ENCODE results near the gene PXYLP1. TPM values are rescaled to one million over a fixed set of nuclear protein-coding genes. Genes with fewer than 3 reads are reported as not detected.

Gene PXYLP1
- total and polyA plus RNA-seq, 2 of the 8 experiments (the other 6 are each of a cell fraction or from before 2014, with no cell fraction given) = 19.4 to 20.6 TPM

GRCh38 chr3:141203866-141204265, 27.8 kb upstream of the PXYLP1 start:
- H2BK15ac ChIP-seq (ENCODE audit: low read length) = no peak overlapping the region
- H3K23me2 ChIP-seq (ENCODE audit: low read depth, low read length) = peaks cover 2% of the 10 kb centered on the region; the same call in 1 of the 2 replicates
- H3K27me3 ChIP-seq (replicated peaks in 1 of 4; ENCODE audit: control insufficient read depth in 3 of 4, extremely low read depth in 1 of 4, insufficient read depth in 3 of 4, low read length in 3 of 4) = no peaks in the 10 kb centered on the region
- H3K4ac ChIP-seq (replicated peaks; ENCODE audit: insufficient read length, low read depth, low read length) = no peak overlapping the region
- no peak overlapping the region for H2BK120ac ChIP-seq (replicated peaks; ENCODE audit: low read depth, low read length)
- 82% methylated on average over 4 of the region's 4 CpGs; no CpG with 5 or more reads in 1 of the 2 experiments for WGBS, 2 experiments (ENCODE audit: extremely low coverage in 1 of 2, insufficient coverage in 1 of 2, insufficient read length in 1 of 2, insufficient replicate concordance in 2 of 2, low coverage in 1 of 2, low lambda C conversion rate in 2 of 2, missing lambda C conversion rate in 1 of 2)
- peak overlapping the region in 1 of 2 experiments; percentile 11; a peak in 1 of 4 replicates for H3K4me2 ChIP-seq (ENCODE audit: insufficient read depth in 1 of 2, low read depth in 2 of 2, low read length in 2 of 2)
- H3K56ac ChIP-seq (replicated peaks; ENCODE audit: insufficient read length, low read depth, low read length) = no peak overlapping the region
- no peak overlapping the region for H4K91ac ChIP-seq (replicated peaks; ENCODE audit: insufficient read length, low read length)
- no peak overlapping the region for H4K5ac ChIP-seq (ENCODE audit: insufficient read length, low read depth, low read length)
- ChIA-PET POLR2A (ENCODE audit: partially characterized antibody) (no interaction called here), CTCF (ENCODE audit: partially characterized antibody) (interaction anchor here (1.1 to 3.5 kb wide), 2 partner anchors 10 to 34 kb away, joined by 3 to 11 read pairs; no protein-coding TSS in a partner anchor)
- no peak overlapping the region for H4K8ac ChIP-seq (ENCODE audit: extremely low read depth, insufficient read depth, low read length)
- H3K9ac ChIP-seq (replicated peaks in 1 of 4; ENCODE audit: extremely low read depth in 1 of 4, low read depth in 3 of 4, low read length in 3 of 4) = no peak overlapping the region
- H3K23ac ChIP-seq (ENCODE audit: insufficient read length) = no peak overlapping the region
- no peaks in the 10 kb centered on the region for H3K79me2 ChIP-seq (ENCODE audit: control insufficient read depth in 1 of 2, insufficient read depth in 2 of 2, low read length in 2 of 2)
- H3K36me3 ChIP-seq (ENCODE audit: control insufficient read depth in 2 of 4, insufficient read depth in 4 of 4, low read length in 3 of 4) = no peaks in the 10 kb centered on the region
- no peak overlapping the region for H3K18ac ChIP-seq (ENCODE audit: extremely low read depth, low read length)
- H3K14ac ChIP-seq (ENCODE audit: insufficient read length) = no peak overlapping the region
- H2BK5ac ChIP-seq (ENCODE audit: low read depth, low read length) = no peak overlapping the region
- no peak overlapping the region for H2AFZ ChIP-seq (ENCODE audit: low read length)
- no peak overlapping the region for H2BK12ac ChIP-seq (ENCODE audit: low read depth, low read length)
- FAIRE-seq = no peak
- H4K20me1 ChIP-seq (replicated peaks in 1 of 2; ENCODE audit: control insufficient read depth in 1 of 2, insufficient read depth in 2 of 2, low read length in 2 of 2) = no peaks in the 10 kb centered on the region
- no peak overlapping the region for H3K4me3 ChIP-seq (ENCODE audit: extremely low read depth in 1 of 4, insufficient read depth in 2 of 4, low read depth in 3 of 4, low read length in 4 of 4)
- no peak for DNase-seq (ENCODE audit: low read depth in 1 of 2, low spot score in 2 of 2)
- no peaks in the 10 kb centered on the region for H3K79me1 ChIP-seq (ENCODE audit: low read depth, low read length)
- H3K4me1 ChIP-seq (replicated peaks in 1 of 4; ENCODE audit: control insufficient read depth in 3 of 4, insufficient read depth in 4 of 4, low read length in 3 of 4) = no peaks in the 10 kb centered on the region; a peak in 2 of 7 replicates
- no peak overlapping the region for H2BK20ac ChIP-seq (ENCODE audit: low read length)
- H3K27ac ChIP-seq (ENCODE audit: low read depth, low read length) = no peak overlapping the region
- H2AK5ac ChIP-seq (ENCODE audit: low read depth, low read length) = no peak overlapping the region
- no peaks in the 10 kb centered on the region for H3K9me3 ChIP-seq (ENCODE audit: insufficient read depth in 2 of 2, low read depth in 1 of 2, low read length in 1 of 2)
- TF ChIP-seq JUND (IDR thresholded peaks at IDR 0.05; ENCODE audit: low read length) (no peak), HDAC6 (IDR thresholded peaks at IDR 0.05; ENCODE audit: low read depth, low read length) (no peak), RBBP5 (IDR thresholded peaks at IDR 0.05; ENCODE audit: borderline replicate concordance, low read depth, low read length) (no peak), CBX8 (IDR thresholded peaks at IDR 0.05; ENCODE audit: borderline replicate concordance, low read depth, low read length) (no peak), TEAD4 (IDR thresholded peaks at IDR 0.05; ENCODE audit: low read depth, low read length) (no peak), SP1 (IDR thresholded peaks at IDR 0.05; ENCODE audit: low read depth, low read length) (no peak), SIX5 (IDR thresholded peaks at IDR 0.05; ENCODE audit: low read depth, low read length) (no peak), PHF8 (conservative IDR thresholded peaks at IDR 0.05; ENCODE audit: low read depth, low read length) (no peak), E2F6 (IDR thresholded peaks at IDR 0.05) (no peak), SAP30 (IDR thresholded peaks at IDR 0.05; ENCODE audit: insufficient read depth, insufficient replicate concordance, low read length) (no peak), RNF2 (IDR thresholded peaks at IDR 0.05; ENCODE audit: borderline replicate concordance, low read depth, low read length, missing control alignments, poor library complexity, severe bottlenecking) (no peak), RXRA (IDR thresholded peaks at IDR 0.05; ENCODE audit: insufficient read depth, low read depth, low read length) (no peak), CBX5 (IDR thresholded peaks at IDR 0.05; ENCODE audit: low read depth, low read length) (no peak), ASH2L (IDR thresholded peaks at IDR 0.05; ENCODE audit: low read length) (no peak)
